Activated CD4-positive, alpha-beta T cell treated with anti-CD3 and anti-CD28 coated beads, Interleukin-2, amount 10 ng/mL, durations not matched to agents 24 days and 14 days (primary cell): Measurements from ENCODE around the gene PDE10A. TPM values are rescaled to one million over a fixed set of nuclear protein-coding genes. Genes with fewer than 3 reads are reported as not detected.

Experiments
- DNase-seq: peaks from one replicate; pipeline ENCODE4 v3.0.0; 2022
- H3K27ac Mint-ChIP-seq: one replicate; pipeline ENCODE4 v1.8.0; 2022; ENCODE audit warnings: mild to moderate bottlenecking, mixed read lengths
- H3K27me3 Mint-ChIP-seq: one replicate; pipeline ENCODE4 v1.8.0; 2022; ENCODE audit warnings: mixed read lengths
- H3K36me3 Mint-ChIP-seq: one replicate; pipeline ENCODE4 v1.8.0; 2022; ENCODE audit warnings: low read depth, mild to moderate bottlenecking, mixed read lengths
- H3K4me1 Mint-ChIP-seq: one replicate; pipeline ENCODE4 v1.8.0; 2021; ENCODE audit warnings: mixed read lengths
- H3K4me3 Mint-ChIP-seq: one replicate; pipeline ENCODE4 v1.8.0; 2022; ENCODE audit warnings: mild to moderate bottlenecking, moderate library complexity, mixed read lengths
- H3K9me3 Mint-ChIP-seq: one replicate; pipeline ENCODE4 v1.8.0; 2021; ENCODE audit warnings: mixed read lengths
- intact Hi-C: fragments of 100-400 bp; cut with micrococcal nuclease; formaldehyde crosslinking; loops from one replicate; pipeline ENCODE4 v1.15.1; 2023
- total RNA-seq: library from RNA; stranded (reverse); gene quantifications from 2 replicates; pipeline ENCODE4 v1.2.3, GENCODE V29; 2022

The PDE10A gene
- total RNA-seq, 1 donor from 2014 or later = not detected

DNA sequence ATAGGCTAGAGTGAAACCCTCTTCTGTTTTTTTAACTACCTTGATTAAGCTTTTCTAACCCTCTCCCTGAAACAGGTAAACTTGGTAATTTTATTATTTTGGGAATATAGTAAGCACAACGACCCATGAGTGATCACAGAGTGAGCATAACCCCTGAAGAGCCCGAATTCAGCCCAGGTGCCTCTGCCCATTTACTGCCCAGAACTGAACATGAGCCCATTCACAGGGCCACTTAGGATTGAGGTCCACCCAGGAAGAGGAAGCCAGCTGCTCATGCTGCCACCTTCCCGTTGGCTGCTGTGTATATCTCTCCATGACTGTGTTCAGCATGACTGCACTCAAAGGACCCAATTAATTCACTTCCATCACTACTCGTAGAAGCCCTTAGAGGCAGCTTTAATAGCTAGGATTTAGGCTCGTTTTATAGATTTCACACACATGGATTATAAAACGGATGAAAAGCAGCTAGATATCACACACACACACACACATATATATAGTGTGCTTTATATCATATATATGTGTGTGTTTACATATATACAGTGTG lies 8.3 kb upstream of the PDE10A start:
- DNase-seq = no peak
- peaks cover 6% of the 10 kb centered on the region for H3K27me3 Mint-ChIP-seq

DNA sequence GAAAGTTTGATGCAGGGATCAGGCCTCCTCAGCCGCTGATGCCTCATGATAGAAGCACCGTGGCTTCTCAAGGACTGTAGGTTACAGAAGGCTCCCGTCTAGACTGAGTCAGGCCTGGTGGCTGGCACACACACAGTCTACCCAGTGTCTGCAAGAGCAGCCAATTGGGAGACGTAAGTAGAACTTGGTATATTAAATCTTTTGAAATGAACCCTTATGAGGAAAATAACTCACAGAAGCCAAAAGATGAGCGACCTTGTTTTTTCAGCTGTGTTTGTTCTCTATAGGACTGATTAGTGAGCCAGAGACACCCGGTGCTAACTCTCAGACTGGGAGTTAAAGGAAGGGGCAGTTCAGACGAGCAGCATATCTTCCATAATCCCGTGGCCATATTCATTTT lies 5.9 kb upstream of the PDE10A start:
- Mint-ChIP-seq H3K4me1 (peaks cover 2% of the 10 kb centered on the region), H3K4me3 (no peak overlapping the region), H3K27ac (no peak overlapping the region), H3K27me3 (peaks cover 23% of the 10 kb centered on the region), H3K36me3 (no peaks in the 10 kb centered on the region), H3K9me3 (no peaks in the 10 kb centered on the region)
- DNase-seq = no peak
- intact Hi-C loops = loop anchor here (10.0 kb wide), 2 partner anchors 316 to 496 kb away; partner anchors contain the start of gene TBXT

More for the DNA sequence above, 8.3 kb upstream of the PDE10A start:
- no peak overlapping the region for H3K4me3 Mint-ChIP-seq
- no peaks in the 10 kb centered on the region for H3K4me1 Mint-ChIP-seq
- intact Hi-C loops = no loop called here
- no peak overlapping the region for H3K27ac Mint-ChIP-seq
- H3K36me3 Mint-ChIP-seq = no peaks in the 10 kb centered on the region
- H3K9me3 Mint-ChIP-seq = no peaks in the 10 kb centered on the region

DNA sequence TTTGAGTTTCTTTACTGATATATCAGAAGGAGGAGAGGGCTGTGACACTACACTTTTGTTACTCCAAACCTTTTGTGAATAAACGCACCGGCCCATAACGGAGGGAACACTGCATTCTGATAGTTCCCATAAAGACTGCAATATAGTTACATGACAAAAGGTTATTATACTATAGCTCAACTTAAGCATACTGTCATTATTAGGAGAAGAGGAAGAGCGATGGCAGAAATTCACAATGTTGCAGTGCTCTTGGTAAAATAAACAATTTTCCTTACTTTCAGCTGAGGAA lies 2.3 kb upstream of the PDE10A start:
- intact Hi-C loops = loop anchor here (10.0 kb wide), 2 partner anchors 319 to 499 kb away; partner anchors contain the start of gene TBXT
- Mint-ChIP-seq H3K4me1 (peaks cover 2% of the 10 kb centered on the region), H3K27me3 (peaks cover 37% of the 10 kb centered on the region), H3K27ac (no peak overlapping the region), H3K36me3 (no peaks in the 10 kb centered on the region), H3K9me3 (no peaks in the 10 kb centered on the region), H3K4me3 (no peak overlapping the region)
- DNase-seq = no peak

DNA sequence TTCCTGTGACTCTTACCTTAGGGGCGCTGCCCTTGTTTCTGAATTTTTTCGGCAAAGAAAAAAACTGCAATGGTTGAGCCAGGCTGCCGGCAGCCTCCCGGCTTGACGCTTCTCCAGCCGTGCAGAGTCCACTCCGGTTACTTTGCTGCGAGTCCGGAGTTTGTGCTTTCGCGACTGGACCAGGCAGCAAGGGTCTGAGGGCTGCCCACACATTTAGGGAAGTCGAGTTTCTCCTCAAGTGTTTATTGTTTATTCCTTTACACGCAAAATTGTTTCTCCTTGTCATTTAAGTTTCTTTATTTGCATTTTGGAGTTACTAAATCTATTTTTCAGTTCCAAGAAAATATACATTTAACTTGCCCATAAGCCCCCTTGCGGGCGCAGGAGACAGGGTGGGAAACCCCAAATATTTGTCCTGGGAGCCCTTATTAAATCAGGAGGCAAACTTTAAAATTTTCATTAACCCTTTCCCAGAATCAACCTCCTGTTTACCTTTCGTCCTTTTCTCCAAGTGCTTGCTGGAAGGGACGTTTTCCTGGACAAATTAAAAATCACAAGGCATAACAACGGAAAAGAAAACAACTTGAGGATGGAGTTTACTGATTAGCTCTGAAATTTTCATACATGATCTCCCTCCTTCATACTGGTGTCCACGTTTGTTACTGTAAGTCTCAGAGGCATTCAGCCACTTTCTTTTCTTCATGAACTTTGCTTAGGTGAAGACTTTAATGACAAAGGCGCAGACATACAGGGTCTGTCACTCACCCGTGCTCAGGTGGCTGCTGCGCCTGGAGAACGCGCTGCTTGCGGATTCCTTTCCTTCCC lies 1.7 kb upstream of the PDE10A start:
- no peak for DNase-seq
- Mint-ChIP-seq H3K4me1 (peaks cover 2% of the 10 kb centered on the region), H3K27me3 (peaks cover 41% of the 10 kb centered on the region), H3K9me3 (no peaks in the 10 kb centered on the region), H3K27ac (no peak overlapping the region), H3K36me3 (no peaks in the 10 kb centered on the region), H3K4me3 (no peak overlapping the region)
- intact Hi-C loops = loop anchor here (5.0 to 10.0 kb wide), 3 partner anchors 320 to 500 kb away; partner anchors contain the start of gene TBXT

DNA sequence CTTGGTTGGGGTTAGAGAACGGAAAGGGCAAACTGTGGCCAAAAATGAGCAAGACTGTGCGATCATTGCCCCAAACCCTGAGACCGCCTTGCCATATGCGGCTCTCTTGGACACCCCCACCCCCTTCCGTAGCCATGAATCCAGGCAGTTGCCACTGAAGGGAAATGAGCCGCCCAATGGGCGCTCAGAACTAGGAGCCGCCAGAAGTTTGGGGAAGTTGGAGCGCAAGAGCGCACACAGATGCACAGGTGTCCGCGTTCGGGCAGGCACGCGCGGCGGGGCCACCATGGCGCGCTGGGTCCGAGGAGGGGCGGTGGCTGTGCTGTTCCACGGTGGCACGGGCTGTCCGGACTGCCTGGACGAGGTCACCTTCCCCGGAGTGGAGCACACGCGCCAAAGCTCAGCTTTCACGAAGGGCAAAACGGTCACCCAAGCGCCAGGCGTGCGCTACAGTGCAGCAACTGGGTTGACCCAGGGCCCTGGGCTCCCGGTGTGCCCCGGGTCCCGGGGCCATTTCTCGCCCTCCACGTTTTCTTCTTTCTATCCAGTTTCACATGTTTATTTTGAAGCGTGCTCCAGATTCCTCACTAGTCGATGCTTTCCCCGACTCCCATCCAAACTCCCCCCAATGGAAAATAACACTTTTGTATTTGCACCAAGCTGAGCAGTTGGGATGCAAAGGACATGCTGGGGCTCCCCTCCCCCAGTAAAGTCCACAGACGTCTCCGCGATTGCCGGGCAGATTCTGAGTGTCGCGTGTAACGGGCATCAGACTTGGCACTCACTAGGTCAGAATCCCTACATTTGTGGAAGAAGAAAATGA lies 906 bp upstream of the PDE10A start:
- no peaks in the 10 kb centered on the region for H3K9me3 Mint-ChIP-seq
- intact Hi-C loops = loop anchor here (5.0 to 10.0 kb wide), 3 partner anchors 321 to 501 kb away; partner anchors contain the start of gene TBXT
- H3K27me3 Mint-ChIP-seq = peaks cover 46% of the 10 kb centered on the region
- peak overlapping the region; percentile 35 for H3K27ac Mint-ChIP-seq
- no peaks in the 10 kb centered on the region for H3K36me3 Mint-ChIP-seq
- no peak for DNase-seq
- peaks cover 2% of the 10 kb centered on the region for H3K4me1 Mint-ChIP-seq
- no peak overlapping the region for H3K4me3 Mint-ChIP-seq

GRCh38 chr6:165663377-165663735 lies 315 bp upstream of the PDE10A start:
- intact Hi-C loops = loop anchor here (5.0 to 10.0 kb wide), 3 partner anchors 321 to 501 kb away; partner anchors contain the start of gene TBXT

DNA sequence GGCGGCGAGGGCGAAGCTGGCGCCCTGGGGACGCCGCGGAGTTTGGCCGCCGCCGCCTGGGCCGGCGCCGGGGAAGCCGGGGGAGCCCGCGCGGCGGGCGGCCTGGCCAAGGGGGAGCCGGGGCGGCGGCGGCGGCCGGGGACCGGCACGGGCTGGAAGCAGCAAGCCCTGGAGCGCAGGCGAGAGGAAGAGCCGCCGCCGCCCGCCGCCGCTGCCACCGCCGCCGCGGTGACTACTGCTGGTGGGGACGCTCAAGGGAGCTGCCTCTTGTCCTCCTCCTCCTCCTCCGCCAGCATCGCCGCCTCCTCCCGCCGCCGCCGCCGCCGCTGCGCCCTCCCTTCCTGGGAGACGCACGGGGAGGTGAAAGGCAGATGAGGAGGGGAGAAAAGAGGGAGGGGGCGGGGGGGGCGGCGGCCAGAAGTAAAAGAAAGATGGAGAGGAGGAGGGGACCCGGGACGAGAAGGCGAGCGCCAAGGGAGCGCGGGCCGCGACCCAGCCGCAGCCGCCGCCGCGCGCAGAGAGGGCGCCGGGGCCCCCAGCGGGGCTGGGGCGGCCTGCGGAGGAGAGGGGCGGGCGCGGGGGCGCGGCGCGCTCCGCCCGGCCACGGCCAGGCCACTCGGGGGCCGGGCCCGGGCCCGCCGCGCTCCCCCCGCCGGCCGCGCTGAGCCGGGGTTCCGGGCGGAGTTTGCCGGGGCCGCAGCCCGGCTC lies 846 bp downstream of the PDE10A start:
- Mint-ChIP-seq H3K9me3 (no peaks in the 10 kb centered on the region), H3K4me1 (peaks cover 2% of the 10 kb centered on the region), H3K27me3 (peaks cover 54% of the 10 kb centered on the region), H3K4me3 (no peak overlapping the region), H3K27ac (no peak overlapping the region), H3K36me3 (no peaks in the 10 kb centered on the region)
- intact Hi-C loops = loop anchor here (5.0 to 10.0 kb wide), 3 partner anchors 323 to 503 kb away; partner anchors contain the start of gene TBXT
- DNase-seq = no peak

More at GRCh38 chr6:165663377-165663735, 315 bp upstream of the PDE10A start:
- no peaks in the 10 kb centered on the region for H3K36me3 Mint-ChIP-seq
- H3K27me3 Mint-ChIP-seq = peaks cover 49% of the 10 kb centered on the region
- no peak overlapping the region for H3K4me3 Mint-ChIP-seq
- DNase-seq = no peak
- no peaks in the 10 kb centered on the region for H3K9me3 Mint-ChIP-seq
- H3K4me1 Mint-ChIP-seq = peaks cover 2% of the 10 kb centered on the region
- H3K27ac Mint-ChIP-seq = no peak overlapping the region

- no peak for DNase-seq
- Mint-ChIP-seq H3K27me3 (peaks cover 52% of the 10 kb centered on the region), H3K36me3 (no peaks in the 10 kb centered on the region), H3K9me3 (no peaks in the 10 kb centered on the region), H3K4me3 (no peak overlapping the region), H3K27ac (no peak overlapping the region), H3K4me1 (peaks cover 2% of the 10 kb centered on the region)
- intact Hi-C loops = loop anchor here (5.0 to 10.0 kb wide), 3 partner anchors 323 to 503 kb away; partner anchors contain the start of gene TBXT
Measured at GRCh38 chr6:165661664-165662025, 1.4 kb downstream of the PDE10A start.

DNA sequence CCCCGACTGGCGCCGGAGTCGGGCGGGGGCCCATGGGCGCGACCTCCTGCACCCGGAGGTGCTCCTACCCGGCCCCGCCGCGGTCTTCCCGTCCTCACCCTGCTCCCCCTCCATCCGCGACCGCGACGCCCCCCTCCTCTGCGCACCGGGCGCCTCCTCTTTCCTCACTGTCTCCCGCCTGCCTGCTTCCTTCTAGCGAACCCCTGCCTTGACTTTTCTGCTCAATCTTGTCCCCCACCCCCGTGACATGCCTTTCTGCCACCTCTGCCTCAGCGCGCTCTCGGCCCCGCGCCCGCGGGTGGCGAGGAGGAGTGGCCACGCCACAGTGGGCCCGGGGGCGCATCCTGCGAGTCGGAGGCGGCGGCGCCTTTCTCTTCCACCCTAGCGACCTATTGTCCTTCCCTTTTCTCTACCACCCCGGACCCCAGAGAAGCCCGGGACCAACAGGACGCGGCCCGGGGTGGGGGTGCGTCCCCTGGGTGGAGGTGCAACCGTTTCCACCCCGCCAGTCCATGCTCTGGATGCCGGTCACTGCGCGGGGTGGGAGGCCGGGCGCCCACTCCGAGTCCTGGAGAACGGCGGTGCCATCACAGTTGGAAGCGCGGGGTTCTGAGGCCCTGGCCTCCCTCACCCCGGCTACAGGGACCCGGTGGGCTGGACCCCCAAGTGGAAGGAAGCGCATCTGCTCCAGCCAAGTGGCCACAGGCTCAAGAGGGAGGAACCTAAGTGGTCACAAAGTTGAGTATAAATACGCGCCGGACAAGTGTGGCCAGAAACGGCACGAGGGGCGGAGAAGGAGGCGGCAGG lies 2.0 kb downstream of the PDE10A start:
- peak overlapping the region; percentile 37 for H3K27ac Mint-ChIP-seq
- DNase-seq = no peak
- intact Hi-C loops = loop anchor here (5.0 to 10.0 kb wide), 3 partner anchors 324 to 504 kb away; partner anchors contain the start of gene TBXT
- H3K4me1 Mint-ChIP-seq = peaks cover 2% of the 10 kb centered on the region
- H3K27me3 Mint-ChIP-seq = peaks cover 47% of the 10 kb centered on the region
- H3K36me3 Mint-ChIP-seq = no peaks in the 10 kb centered on the region
- H3K4me3 Mint-ChIP-seq = no peak overlapping the region
- H3K9me3 Mint-ChIP-seq = no peaks in the 10 kb centered on the region

GRCh38 chr6:165659945-165660856 lies 2.8 kb downstream of the PDE10A start:
- H3K27me3 Mint-ChIP-seq = peaks cover 44% of the 10 kb centered on the region
- H3K4me1 Mint-ChIP-seq = peaks cover 2% of the 10 kb centered on the region
- no peak for DNase-seq
- H3K9me3 Mint-ChIP-seq = no peaks in the 10 kb centered on the region
- H3K27ac Mint-ChIP-seq = no peak overlapping the region
- H3K4me3 Mint-ChIP-seq = no peak overlapping the region
- intact Hi-C loops = loop anchor here (5.0 to 10.0 kb wide), 3 partner anchors 325 to 505 kb away; partner anchors contain the start of gene TBXT
- no peaks in the 10 kb centered on the region for H3K36me3 Mint-ChIP-seq

DNA sequence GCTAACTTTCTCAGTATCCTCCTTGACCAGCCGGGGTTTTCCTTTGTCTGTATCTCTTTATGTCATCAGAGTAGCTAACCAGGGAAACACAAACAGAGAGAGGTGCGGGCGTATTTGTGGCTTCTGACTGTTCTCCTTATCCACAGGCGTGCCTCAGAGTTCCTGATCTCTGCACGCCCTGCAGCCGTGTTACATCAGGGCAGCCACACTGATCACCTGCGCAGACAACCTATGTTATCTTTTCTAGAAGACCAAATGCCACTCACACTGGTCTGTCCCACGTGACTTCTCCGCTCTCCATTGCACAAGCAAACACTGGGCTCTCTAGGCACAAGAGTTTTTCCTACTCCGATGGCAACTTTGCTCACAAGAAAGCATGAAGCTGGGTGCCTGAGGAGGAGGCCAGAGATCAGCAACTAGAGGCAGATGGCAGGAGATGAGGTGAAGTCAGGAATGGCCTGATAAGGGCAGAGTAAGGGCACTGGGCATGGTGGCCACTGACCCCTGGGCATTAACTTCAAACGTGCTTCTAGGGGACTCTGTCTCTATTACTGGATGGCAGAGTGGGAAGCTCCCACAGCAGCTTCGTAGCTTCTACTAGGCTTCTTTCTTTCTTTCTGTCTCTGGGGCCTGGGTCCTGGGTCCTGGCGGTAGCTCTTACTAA lies 4.5 kb downstream of the PDE10A start:
- DNase-seq = no peak
- Mint-ChIP-seq H3K27me3 (peaks cover 28% of the 10 kb centered on the region), H3K4me1 (no peaks in the 10 kb centered on the region), H3K36me3 (no peaks in the 10 kb centered on the region), H3K9me3 (no peaks in the 10 kb centered on the region), H3K4me3 (no peak overlapping the region), H3K27ac (no peak overlapping the region)
- intact Hi-C loops = no loop called here

DNA sequence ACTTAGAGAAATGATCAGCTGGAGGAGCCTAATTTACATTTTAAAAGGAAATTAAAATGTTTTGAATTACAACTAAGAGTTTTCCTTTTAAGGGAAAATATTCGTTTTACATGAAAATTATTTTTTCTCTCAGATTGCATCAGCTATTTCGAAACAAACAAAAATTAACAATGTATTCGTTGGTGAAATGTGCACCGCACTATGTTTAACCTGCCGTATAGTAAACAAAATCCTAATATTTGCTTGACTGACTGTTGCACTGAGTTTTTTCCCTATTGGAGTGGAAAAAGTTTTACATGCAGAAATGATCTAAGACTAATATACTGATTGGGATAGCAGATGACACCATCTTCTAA lies 5.7 kb downstream of the PDE10A start:
- H3K27ac Mint-ChIP-seq = no peak overlapping the region
- no peaks in the 10 kb centered on the region for H3K36me3 Mint-ChIP-seq
- peaks cover 25% of the 10 kb centered on the region for H3K27me3 Mint-ChIP-seq
- no peaks in the 10 kb centered on the region for H3K9me3 Mint-ChIP-seq
- H3K4me3 Mint-ChIP-seq = no peak overlapping the region
- DNase-seq = no peak
- no peaks in the 10 kb centered on the region for H3K4me1 Mint-ChIP-seq
- intact Hi-C loops = no loop called here
